ENCODE data around the gene CYP2W1. TPM values are rescaled to one million over a fixed set of nuclear protein-coding genes. Genes with fewer than 3 reads are reported as not detected.

The CYP2W1 gene
- total and polyA plus RNA-seq, 10 of the 15 experiments (the other 5 are each of a cell fraction or from before 2014, with no cell fraction given), result not detected

GRCh38 chr7:1022801-1023465 is 40.0 kb downstream of the CYP2W1 start (continued):
- no peak for TF ChIP-seq CHD1 (IDR thresholded peaks at IDR 0.05; ENCODE audit: low read depth, low read length)
- 0 out of 4 replicates have a peak, but pooled peaks of 1 of the 2 experiments have one; percentile 12 for TF ChIP-seq EP300 (IDR thresholded peaks at IDR 0.05; ENCODE audit: borderline replicate concordance in 1 of 2, control insufficient read depth in 1 of 2, low read depth in 2 of 2, low read length in 2 of 2)
- no peak for TF ChIP-seq E2F4 (IDR thresholded peaks at IDR 0.05; ENCODE audit: low read depth, low read length)
- peak; percentile 12; the same call in 1 of the 2 replicates for TF ChIP-seq DPF2 (IDR thresholded peaks at IDR 0.05)
- no peak for TF ChIP-seq MEF2B (IDR thresholded peaks at IDR 0.05; ENCODE audit: partially characterized antibody, poor library complexity, severe bottlenecking)
- TF ChIP-seq TCF7 (IDR thresholded peaks at IDR 0.05; ENCODE audit: borderline replicate concordance), result no peak
- peak; percentile 87 to 94 for TF ChIP-seq BHLHE40 (IDR thresholded peaks at IDR 0.05; ENCODE audit: borderline replicate concordance in 1 of 2, low read depth in 2 of 2, low read length in 1 of 2)
- TF ChIP-seq, protein P1, sequence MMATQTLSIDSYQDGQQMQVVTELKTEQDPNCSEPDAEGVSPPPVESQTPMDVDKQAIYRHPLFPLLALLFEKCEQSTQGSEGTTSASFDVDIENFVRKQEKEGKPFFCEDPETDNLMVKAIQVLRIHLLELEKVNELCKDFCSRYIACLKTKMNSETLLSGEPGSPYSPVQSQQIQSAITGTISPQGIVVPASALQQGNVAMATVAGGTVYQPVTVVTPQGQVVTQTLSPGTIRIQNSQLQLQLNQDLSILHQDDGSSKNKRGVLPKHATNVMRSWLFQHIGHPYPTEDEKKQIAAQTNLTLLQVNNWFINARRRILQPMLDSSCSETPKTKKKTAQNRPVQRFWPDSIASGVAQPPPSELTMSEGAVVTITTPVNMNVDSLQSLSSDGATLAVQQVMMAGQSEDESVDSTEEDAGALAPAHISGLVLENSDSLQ (IDR thresholded peaks at IDR 0.05), result no peak
- no peak for TF ChIP-seq USF1 (IDR thresholded peaks at IDR 0.05; ENCODE audit: borderline replicate concordance, extremely low read length, insufficient read depth, low read depth, low read length)
- TF ChIP-seq, protein P2, sequence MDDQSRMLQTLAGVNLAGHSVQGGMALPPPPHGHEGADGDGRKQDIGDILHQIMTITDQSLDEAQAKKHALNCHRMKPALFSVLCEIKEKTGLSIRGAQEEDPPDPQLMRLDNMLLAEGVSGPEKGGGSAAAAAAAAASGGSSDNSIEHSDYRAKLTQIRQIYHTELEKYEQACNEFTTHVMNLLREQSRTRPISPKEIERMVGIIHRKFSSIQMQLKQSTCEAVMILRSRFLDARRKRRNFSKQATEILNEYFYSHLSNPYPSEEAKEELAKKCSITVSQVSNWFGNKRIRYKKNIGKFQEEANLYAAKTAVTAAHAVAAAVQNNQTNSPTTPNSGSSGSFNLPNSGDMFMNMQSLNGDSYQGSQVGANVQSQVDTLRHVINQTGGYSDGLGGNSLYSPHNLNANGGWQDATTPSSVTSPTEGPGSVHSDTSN (IDR thresholded peaks at IDR 0.05; ENCODE audit: insufficient replicate concordance, low read depth, low read length), result no peak
- TF ChIP-seq EED (IDR thresholded peaks at IDR 0.05; ENCODE audit: low read depth), result 0 out of 2 replicates have a peak, but pooled peaks have one; percentile 25
- TF ChIP-seq RUNX3 (IDR thresholded peaks at IDR 0.05; ENCODE audit: low read length), result peak; percentile 26; the same call in 1 of the 2 replicates
